GM18870 (cell line): ENCODE measurements around the gene FOXF1.

Experiments
- ATAC-seq: cut with Tn5 transposase; IDR thresholded peaks from one replicate; pipeline ENCODE4 v1.9.1; 2021; ENCODE audit warnings: moderate library complexity; ENCODE audit not compliant: unreplicated experiment

The FOXF1 gene

GRCh38 chr16:86554599-86554916 lies 44.2 kb downstream of the FOXF1 start:
- ATAC-seq: no peak

- no peak for ATAC-seq
Measured at GRCh38 chr16:86554917-86555703, 44.8 kb downstream of the FOXF1 start, which contains the start of gene MTHFSD. MTHFSD (minus strand) TSS chr16:86555235; CDS start chr16:86555184, 51 bp downstream.

- no peak for ATAC-seq
Measured at GRCh38 chr16:86555704-86556075, 45.4 kb downstream of the FOXF1 start.

- ATAC-seq: no peak
Measured at GRCh38 chr16:86556576-86556975, 46.2 kb downstream of the FOXF1 start.

GRCh38 chr16:86557587-86557986 lies 47.3 kb downstream of the FOXF1 start:
- no peak for ATAC-seq

GRCh38 chr16:86558355-86559193 lies 48.2 kb downstream of the FOXF1 start:
- no peak for ATAC-seq

DNA sequence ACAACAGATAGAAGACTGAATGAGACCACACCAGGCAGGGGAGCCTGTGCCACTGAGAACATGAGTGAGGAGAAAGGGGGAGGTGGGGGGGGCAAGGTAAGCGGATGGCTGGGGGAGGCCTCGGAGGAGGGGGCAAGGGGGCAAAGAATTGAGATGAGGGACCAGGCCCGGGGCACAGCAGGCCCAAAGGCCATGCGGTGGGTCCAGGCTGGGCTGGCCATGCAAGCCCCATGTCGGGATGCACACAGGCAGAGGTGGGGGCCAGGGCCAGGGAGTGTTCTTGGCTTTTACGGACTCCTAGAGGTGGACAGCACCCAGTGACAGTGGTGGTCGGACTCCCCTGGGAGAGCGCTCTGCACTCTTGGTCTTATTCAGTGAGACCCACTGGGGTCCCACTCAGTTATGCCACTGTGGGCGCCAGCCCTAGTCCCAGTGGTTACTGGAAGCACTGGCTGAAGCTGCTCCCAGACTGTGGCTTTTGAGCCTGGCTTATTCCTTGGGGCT lies 49.5 kb downstream of the FOXF1 start:
- ATAC-seq: no peak

- ATAC-seq: no peak
Measured at GRCh38 chr16:86562356-86562755, 52.0 kb downstream of the FOXF1 start.

DNA sequence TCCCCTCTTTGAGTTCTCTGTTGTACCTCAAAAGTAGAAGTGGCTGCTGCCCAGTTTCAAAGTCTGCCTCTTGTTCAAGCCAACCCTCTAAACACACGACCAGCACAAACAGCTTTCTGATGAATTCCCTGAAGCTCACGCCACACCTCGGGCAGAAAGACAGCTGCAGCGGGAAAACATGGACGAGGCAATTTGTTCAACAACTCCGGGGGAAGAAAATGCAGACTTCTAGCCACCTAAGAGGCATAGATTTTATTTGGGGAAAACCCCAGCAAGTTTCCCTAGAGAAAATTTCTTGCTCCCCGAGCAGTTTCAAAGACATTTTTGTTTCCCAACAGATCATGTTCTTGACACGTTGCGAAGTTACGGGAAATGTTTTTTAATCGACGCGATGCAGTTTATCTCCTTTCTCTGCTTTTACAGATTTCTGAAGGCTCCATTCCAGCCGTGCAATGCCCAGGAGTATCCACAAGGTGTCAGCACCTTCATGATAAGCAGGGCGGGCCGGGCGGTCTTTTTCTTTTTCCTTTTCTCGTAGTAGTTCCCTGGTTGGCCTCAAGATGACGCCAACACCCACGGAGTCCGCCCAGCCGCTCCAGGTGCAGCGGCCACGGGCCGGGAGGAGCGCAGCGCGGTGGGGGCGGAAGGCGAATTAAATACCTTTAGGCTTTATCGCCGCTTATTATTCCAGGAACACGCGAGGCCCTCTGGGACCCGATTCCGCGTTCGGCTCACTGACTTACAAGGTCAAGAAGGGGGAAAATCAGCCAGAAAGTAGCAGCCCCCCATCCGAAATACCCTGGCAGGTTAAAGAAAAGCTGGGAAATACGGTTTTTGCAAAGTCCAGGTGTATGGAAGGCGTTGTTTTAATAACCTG lies 53.4 kb downstream of the FOXF1 start:
- ATAC-seq: no peak
